Measurements from ENCODE around the gene DLK2. TPM values are rescaled to one million over a fixed set of nuclear protein-coding genes. Genes with fewer than 3 reads are reported as not detected.
A peak's percentile ranks its signal among the peaks of the same experiment; 100 is the strongest.
"Not testable (repeated sequence)": the region's sequence is repeated elsewhere in the genome, so short reads cannot be mapped to it uniquely, and the experiment has no call there.

DLK2 gene
- total RNA-seq, 8 experiments from 2014 or later = 1.5 to 6.5 (median 5.0) TPM

DNA sequence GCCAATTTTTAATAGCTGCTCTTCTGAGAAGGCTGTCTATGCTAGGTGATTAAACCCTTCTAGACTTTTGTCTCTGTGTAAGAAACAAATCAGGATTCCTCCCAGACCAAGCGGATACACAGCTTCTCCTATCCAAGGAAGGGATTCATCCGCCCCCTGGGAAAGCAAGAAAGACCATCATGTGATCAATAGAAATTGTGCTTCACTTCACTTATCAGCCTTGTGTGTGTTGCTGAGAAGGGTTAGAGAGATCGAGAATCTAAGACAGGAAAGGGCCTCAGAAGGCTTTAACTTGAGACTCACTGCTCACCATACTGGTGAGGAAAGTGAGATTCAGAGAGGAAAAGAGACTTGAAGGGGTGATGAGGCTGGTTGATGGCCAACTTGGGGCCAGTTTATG, 26.5 kb downstream of the DLK2 start:
- Histone ChIP-seq H3K27ac (no peak overlapping the region), H3K4me3 (peak overlapping the region; percentile 49 to 76 (median 57)), H3K4me1 (replicated peaks in 1 of 2) (peaks cover 12 to 13% of the 10 kb centered on the region in 2 donors)
- in situ Hi-C loops (cut with MboI; ENCODE audit: low pct_unique_long_range_greater_than_20kb in 2 of 9, low sequenced_read_pairs in 9 of 9, unreplicated experiment in 9 of 9) = loop anchor here in 1 of 9 experiments (25.0 kb wide), 1 partner anchor 167 kb away; no protein-coding TSS in a partner anchor
- ATAC-seq (replicated peaks in 6 of 8) = no peak
- 52 to 100% (median 79%) methylated on average over 1 to 3 of the region's 3 CpGs; no CpG with 5 or more reads in 4 of the 10 experiments for WGBS, 10 experiments

DNA sequence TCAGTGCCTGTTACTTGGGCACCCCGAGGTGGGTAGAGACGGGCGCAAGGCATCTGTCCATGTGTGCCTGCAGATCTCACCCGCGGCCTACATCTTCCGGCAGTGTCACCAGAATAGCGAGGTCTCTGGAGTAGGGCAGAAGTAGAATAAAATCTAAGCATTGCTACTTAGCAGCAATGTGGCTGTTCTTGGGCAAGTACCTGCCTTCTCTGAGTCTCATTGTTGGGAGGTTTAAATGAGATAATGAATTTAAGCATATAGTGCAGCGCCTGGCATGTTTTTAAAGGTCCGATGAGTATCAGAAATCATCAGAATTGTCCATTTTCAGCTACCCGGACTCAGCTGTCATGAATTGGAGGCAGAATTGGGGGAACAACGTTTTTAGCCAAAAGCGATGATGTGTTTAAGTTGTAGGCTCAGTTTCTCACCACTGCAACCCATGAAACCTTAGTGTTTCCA, 27.2 kb downstream of the DLK2 start:
- Histone ChIP-seq H3K4me1 (replicated peaks in 1 of 2) (peaks cover 12 to 13% of the 10 kb centered on the region in 2 donors), H3K27ac (peak overlapping the region; percentile 79 to 90), H3K4me3 (peak overlapping the region; percentile 49 to 76 (median 57))
- ATAC-seq (replicated peaks in 6 of 8) = peak in 2 of 8 experiments; percentile 21 to 31
- WGBS, 10 experiments = 0 to 25% (median 13%) methylated on average over 3 to 11 of the region's 12 CpGs; no CpG with 5 or more reads in 3 of the 10 experiments
- in situ Hi-C loops (cut with MboI; ENCODE audit: low pct_unique_long_range_greater_than_20kb in 2 of 9, low sequenced_read_pairs in 9 of 9, unreplicated experiment in 9 of 9) = loop anchor here in 1 of 9 experiments (25.0 kb wide), 1 partner anchor 166 kb away; no protein-coding TSS in a partner anchor

DNA sequence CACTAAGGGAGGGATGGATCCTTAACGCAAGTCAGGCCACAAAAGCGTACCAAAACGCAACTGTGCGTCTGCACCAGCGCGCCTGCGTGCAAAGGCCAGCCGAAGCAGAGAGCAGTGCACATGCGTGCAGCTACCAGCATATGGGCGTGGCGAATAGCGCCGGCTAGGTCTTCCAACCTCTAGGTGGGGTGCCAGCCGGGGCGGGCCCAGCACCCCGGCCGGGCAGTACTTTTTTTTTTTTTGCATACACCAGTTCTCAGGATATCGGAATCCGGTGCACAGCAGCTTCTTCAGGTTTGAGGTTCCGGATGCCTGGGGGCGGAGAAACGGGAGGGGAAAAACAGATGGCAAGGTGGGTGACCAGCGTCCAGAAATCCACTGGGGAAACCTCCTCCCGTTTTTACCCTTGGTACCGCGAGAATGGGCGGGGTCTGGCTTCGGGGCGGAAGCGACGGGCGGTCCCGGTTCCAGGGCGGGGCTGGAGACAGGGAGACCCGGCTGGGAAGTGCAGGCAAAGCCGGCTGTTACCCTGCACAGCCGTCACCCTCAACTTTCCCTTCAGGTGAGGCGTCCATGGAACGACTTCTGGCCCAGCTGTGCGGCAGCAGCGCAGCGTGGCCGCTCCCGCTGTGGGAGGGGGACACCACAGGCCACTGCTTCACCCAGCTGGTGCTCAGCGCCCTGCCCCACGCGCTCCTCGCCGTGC, 27.8 kb downstream of the DLK2 start, which contains the start of gene ABCC10:
ABCC10 (plus strand) TSS at position 136 of the 706 bp plus-strand sequence; CDS start at position 574, 438 bp downstream.
- Histone ChIP-seq H3K4me3 (peak within 1 kb of the TSS; percentile 49 to 76 (median 57)), H3K4me1 (replicated peaks in 1 of 2) (peaks cover 12 to 13% of the 10 kb centered on the region in 2 donors), H3K27ac (peak within 1 kb of the TSS; percentile 79 to 90)
- in situ Hi-C loops (cut with MboI; ENCODE audit: low pct_unique_long_range_greater_than_20kb in 2 of 9, low sequenced_read_pairs in 9 of 9, unreplicated experiment in 9 of 9) = loop anchor here in 1 of 9 experiments (25.0 kb wide), 1 partner anchor 165 kb away; no protein-coding TSS in a partner anchor
- 0 to 4% (median 0%) methylated on average over 2 to 16 of the region's 49 CpGs; no CpG with 5 or more reads in 1 of the 10 experiments for WGBS, 10 experiments
- peak; percentile 87 to 95 (median 93) for ATAC-seq (replicated peaks in 6 of 8)

DNA sequence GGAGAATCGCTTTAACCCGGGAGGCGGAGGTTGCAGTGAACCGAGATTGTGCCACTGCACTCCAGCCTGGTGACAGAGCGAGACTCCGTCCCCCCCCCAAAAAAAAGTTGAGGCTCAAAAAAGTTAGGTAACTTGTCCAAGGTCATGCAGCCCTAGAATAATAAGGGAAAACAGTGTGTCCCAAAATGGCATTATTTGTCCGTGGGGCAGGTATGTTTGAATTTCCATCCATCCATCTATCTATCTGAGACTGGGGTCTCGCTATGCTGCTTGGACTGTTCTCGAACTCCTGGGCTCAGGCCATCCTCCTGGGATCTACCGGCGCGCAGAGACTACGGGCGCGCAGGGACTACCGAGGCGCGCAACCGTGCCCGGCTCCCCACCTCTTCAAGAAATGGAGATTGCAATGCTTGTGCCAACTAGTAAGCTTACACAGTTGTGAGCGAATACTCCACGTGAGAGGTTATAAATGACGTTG, 28.4 kb downstream of the DLK2 start:
- H3K4me1 ChIP-seq (replicated peaks in 1 of 2) = peaks cover 12 to 13% of the 10 kb centered on the region in 2 donors
- in situ Hi-C loops (cut with MboI; ENCODE audit: low pct_unique_long_range_greater_than_20kb in 2 of 9, low sequenced_read_pairs in 9 of 9, unreplicated experiment in 9 of 9) = loop anchor here in 1 of 9 experiments (25.0 kb wide), 1 partner anchor 165 kb away; no protein-coding TSS in a partner anchor
- ATAC-seq (replicated peaks in 6 of 8) = no peak
- H3K27ac ChIP-seq = peak overlapping the region; percentile 79 to 90
- H3K4me3 ChIP-seq = peak overlapping the region; percentile 49 to 76 (median 57)
- 17 to 100% (median 90%) methylated on average over 1 to 18 of the region's 23 CpGs; no CpG with 5 or more reads in 3 of the 10 experiments for WGBS, 10 experiments

DNA sequence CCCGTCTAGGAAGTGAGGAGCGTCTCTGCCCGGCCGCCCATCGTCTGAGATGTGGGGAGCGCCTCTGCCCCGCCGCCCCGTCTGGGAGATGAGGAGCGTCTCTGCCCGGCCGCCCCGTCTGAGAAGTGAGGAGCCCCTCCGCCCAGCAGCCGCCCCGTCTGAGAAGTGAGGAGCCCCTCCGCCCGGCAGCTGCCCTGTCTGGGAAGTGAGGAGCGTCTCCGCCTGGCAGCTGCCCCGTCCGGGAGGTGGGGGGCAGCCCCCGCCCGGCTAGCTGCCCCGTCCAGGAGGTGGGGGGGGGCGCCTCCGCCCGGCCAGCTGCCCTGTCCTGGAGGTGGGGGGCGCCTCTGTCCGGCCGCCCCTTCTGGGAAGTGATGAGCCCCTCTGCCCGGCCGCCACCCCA, 30.3 kb downstream of the DLK2 start:
- ATAC-seq (replicated peaks in 6 of 8); H3K27ac ChIP-seq; H3K4me3 ChIP-seq: not testable (repeated sequence)
- in situ Hi-C loops (cut with MboI; ENCODE audit: low pct_unique_long_range_greater_than_20kb in 2 of 9, low sequenced_read_pairs in 9 of 9, unreplicated experiment in 9 of 9) = loop anchor here in 1 of 9 experiments (25.0 kb wide), 1 partner anchor 163 kb away; no protein-coding TSS in a partner anchor
- no CpG with 5 or more reads among the region's 33 CpGs for WGBS, 10 experiments
- H3K4me1 ChIP-seq (replicated peaks in 1 of 2) = peaks cover 12 to 13% of the 10 kb centered on the region in 2 donors

DNA sequence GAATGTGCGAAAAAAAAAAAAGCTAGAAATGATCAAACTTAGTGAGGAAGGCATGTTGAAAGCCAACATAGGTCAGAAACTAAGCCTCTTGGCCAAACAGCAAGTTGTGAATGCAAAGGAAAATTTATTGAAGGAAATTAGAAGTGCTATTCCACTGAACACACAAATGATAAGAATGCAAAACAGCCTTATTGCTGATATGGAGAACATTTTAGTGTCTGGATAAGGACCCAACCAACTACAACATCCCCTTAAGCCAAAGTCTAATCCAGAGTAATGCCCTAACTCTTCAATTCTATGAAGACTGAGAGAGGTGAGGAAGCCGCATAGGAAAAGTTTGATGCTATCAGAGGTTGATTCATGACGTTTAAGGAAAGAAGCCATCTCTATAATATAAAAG, 33.5 kb downstream of the DLK2 start:
- 70 to 97% (median 80%) methylated on average over 1 to 3 of the region's 3 CpGs for WGBS, 10 experiments
- in situ Hi-C loops (cut with MboI; ENCODE audit: low pct_unique_long_range_greater_than_20kb in 2 of 9, low sequenced_read_pairs in 9 of 9, unreplicated experiment in 9 of 9) = no loop called here
- no peak for ATAC-seq (replicated peaks in 6 of 8)
- H3K4me1 ChIP-seq (replicated peaks in 1 of 2) = peaks cover 0 to under 1% of the 10 kb centered on the region in 2 donors
- no peak overlapping the region for H3K27ac ChIP-seq
- no peak overlapping the region for H3K4me3 ChIP-seq

DNA sequence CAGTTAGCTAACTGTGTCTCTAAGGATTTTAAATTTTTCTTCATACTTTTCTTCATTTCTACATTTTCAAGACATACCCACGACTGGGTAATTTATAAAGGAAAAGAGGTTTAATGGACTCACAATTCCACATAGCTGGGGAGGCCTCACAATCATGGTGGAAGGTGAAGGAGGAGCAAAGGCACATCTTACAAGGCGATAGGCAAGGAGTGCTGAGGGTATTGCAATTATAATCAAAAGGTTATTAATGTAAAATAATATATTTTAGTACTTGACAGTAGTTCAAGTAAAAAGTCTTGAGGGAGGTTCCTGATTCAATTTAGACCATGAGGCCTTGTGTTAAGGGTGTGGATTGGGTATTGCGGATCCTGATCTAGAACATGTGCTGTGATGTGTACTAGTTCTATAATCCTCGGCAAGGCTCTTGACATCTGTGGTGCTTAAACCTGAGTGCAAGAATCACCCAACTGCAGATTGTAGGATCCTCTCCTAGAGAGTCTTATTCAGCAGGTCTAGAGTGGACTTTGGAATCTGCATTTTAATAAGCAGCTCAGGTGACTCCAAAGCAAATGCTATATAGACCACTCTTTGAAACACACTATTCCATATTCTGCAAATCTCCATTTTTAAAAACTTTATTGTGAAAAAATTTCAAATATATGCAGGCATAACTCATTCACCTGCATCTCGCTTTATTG, 35.2 kb downstream of the DLK2 start:
- in situ Hi-C loops (cut with MboI; ENCODE audit: low pct_unique_long_range_greater_than_20kb in 2 of 9, low sequenced_read_pairs in 9 of 9, unreplicated experiment in 9 of 9) = no loop called here
- 47 to 100% (median 52%) methylated on average over 1 to 5 of the region's 5 CpGs; no CpG with 5 or more reads in 2 of the 10 experiments for WGBS, 10 experiments

DNA sequence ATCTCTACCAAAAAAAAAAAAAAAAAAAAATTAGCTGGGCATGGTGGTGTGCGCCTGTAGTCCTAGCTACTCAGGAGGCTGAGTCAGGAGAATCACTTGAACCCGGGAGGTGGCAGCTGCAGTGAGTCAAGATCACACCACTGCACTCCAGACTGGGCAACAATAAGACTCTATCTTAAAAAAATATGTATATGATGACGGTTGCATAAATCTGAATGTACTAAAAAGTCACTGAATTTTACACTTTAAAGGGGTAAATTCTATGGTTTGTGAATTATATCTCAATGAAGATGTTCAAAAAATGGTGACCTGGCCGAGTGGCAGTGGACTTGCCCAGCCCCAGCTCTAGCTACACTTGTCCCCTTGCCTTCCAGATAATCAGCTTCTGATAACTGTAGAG, 38.4 kb downstream of the DLK2 start:
- 14 to 97% (median 70%) methylated on average over 1 to 4 of the region's 4 CpGs for WGBS, 10 experiments
- Histone ChIP-seq H3K4me1 (replicated peaks in 1 of 2) (no peaks in the 10 kb centered on the region), H3K27ac (no peak overlapping the region), H3K4me3 (no peak overlapping the region)
- ATAC-seq (replicated peaks in 6 of 8) = no peak
- in situ Hi-C loops (cut with MboI; ENCODE audit: low pct_unique_long_range_greater_than_20kb in 2 of 9, low sequenced_read_pairs in 9 of 9, unreplicated experiment in 9 of 9) = no loop called here

More for the DNA sequence above, 35.2 kb downstream of the DLK2 start:
- Histone ChIP-seq H3K4me1 (replicated peaks in 1 of 2) (no peaks in the 10 kb centered on the region), H3K27ac (no peak overlapping the region), H3K4me3 (no peak overlapping the region)
- ATAC-seq (replicated peaks in 6 of 8) = no peak

DNA sequence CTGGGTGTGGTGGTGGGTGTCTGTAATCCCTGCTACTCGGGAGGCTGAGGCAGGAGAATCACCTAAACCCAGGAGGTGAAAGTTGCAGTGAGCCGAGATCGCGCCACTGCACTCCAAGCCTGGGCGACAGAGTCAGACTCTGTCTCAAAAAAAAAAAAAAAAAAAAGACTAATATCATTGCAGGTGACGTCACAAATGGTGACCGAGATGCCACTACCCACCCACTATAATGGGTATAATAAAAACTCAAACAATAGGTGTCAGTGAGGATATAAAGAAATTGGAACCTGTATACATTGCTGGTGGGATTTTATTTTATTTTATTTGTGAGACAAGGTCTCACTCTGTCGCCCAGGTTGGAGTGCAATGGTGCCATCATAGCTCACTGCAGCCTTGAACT, 40.1 kb downstream of the DLK2 start:
- ATAC-seq (replicated peaks in 6 of 8); H3K27ac ChIP-seq; in situ Hi-C loops (cut with MboI; ENCODE audit: low pct_unique_long_range_greater_than_20kb in 2 of 9, low sequenced_read_pairs in 9 of 9, unreplicated experiment in 9 of 9); H3K4me3 ChIP-seq; H3K4me1 ChIP-seq (replicated peaks in 1 of 2): not testable (repeated sequence)
- 20 to 94% (median 74%) methylated on average over 1 to 6 of the region's 8 CpGs; no CpG with 5 or more reads in 1 of the 10 experiments for WGBS, 10 experiments

DNA sequence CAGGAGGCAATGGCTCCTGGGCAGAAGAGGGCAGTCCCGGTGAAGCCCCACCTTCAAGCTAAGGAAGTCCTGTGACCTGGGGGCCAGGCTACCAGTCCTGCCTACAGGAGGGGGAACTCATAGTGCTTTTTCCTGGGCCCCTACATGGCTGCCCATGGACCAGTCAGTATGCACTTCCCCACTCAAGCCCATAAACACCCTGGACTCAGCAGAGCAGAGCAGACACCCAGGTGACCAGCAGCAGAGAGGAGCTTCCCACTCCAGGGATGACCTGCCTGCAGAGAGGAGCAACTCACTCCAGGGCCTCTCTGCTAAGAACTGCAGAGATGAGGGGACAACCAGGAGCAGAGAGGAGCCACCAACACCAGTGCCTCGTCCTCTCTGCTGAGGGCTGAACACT, 42.3 kb downstream of the DLK2 start:
- Histone ChIP-seq H3K27ac (no peak overlapping the region), H3K4me1 (replicated peaks in 1 of 2) (no peaks in the 10 kb centered on the region), H3K4me3 (no peak overlapping the region)
- ATAC-seq (replicated peaks in 6 of 8) = no peak
- WGBS, 10 experiments = 0 to 80% (median 60%) methylated on average over 1 of the region's 2 CpGs; no CpG with 5 or more reads in 5 of the 10 experiments
- in situ Hi-C loops (cut with MboI; ENCODE audit: low pct_unique_long_range_greater_than_20kb in 2 of 9, low sequenced_read_pairs in 9 of 9, unreplicated experiment in 9 of 9) = no loop called here

DNA sequence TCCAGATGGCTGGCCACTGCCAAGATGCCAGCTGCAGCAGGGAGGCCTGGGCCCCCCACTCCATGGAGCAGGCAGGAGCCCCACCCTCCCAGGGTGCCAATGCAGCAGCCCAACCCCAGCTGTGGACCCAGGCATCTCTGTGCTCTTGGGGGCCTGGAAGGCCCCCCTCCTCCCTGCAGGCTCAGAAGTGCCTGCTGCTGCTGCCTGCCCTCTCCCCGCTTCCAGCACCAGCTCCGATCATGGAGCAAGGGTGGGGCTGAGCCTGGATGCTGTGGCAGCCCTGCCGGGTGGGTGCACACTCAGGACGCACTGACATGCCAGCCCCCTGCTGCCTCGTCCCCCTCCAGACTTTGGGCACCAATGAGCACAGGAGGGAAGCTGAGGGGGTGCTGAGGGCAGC, 42.8 kb downstream of the DLK2 start:
- H3K4me3 ChIP-seq = no peak overlapping the region
- no peak for ATAC-seq (replicated peaks in 6 of 8)
- H3K27ac ChIP-seq = no peak overlapping the region
- in situ Hi-C loops (cut with MboI; ENCODE audit: low pct_unique_long_range_greater_than_20kb in 2 of 9, low sequenced_read_pairs in 9 of 9, unreplicated experiment in 9 of 9) = no loop called here
- WGBS, 10 experiments = 80% methylated on average over 1 of the region's 5 CpGs; no CpG with 5 or more reads in 9 of the 10 experiments
- H3K4me1 ChIP-seq (replicated peaks in 1 of 2) = no peaks in the 10 kb centered on the region

DNA sequence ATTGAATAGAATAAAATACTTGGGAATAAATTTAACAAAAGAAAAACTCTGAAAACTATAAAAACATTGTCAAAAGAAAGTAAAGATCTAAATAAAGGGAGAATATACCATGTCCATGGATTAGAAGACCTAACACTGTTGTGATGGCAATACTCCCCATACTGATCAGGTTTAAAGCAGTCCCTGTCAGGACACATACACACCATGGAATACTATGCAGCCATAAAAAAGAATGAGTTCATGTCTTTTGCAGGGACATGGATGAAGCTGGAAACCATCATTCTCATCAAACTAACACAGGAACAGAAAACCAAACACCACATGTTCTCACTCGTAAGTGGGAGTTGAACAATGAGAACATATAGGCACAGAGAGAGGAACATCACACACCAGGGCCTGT, 44.6 kb downstream of the DLK2 start:
- 80 to 100% methylated on average over 1 of the region's 1 CpG; no CpG with 5 or more reads in 8 of the 10 experiments for WGBS, 10 experiments
- H3K4me1 ChIP-seq (replicated peaks in 1 of 2); H3K27ac ChIP-seq; ATAC-seq (replicated peaks in 6 of 8); in situ Hi-C loops (cut with MboI; ENCODE audit: low pct_unique_long_range_greater_than_20kb in 2 of 9, low sequenced_read_pairs in 9 of 9, unreplicated experiment in 9 of 9); H3K4me3 ChIP-seq: not testable (repeated sequence)

DNA sequence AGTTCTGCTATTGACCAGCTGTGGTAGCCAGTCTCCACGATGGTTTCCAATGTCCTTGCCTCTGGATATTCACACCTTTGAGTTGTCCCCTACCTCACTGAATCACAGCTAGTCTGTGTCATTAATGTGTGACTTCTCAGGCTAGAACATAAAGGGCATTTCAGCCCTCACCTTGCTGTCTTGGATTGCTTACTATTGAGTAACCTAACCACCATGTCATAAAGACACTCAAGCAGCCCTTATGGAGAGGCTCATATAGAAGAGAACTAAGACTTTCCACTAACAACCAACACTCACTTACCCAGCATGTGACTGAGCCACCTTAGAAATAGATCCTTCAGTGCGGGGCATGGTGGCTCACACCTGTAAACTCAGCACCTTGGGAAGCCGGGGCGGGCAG, 47.1 kb downstream of the DLK2 start:
- Histone ChIP-seq H3K4me1 (replicated peaks in 1 of 2) (no peaks in the 10 kb centered on the region), H3K27ac (no peak overlapping the region), H3K4me3 (no peak overlapping the region)
- 31 to 100% (median 71%) methylated on average over 1 to 4 of the region's 4 CpGs; no CpG with 5 or more reads in 1 of the 10 experiments for WGBS, 10 experiments
- ATAC-seq (replicated peaks in 6 of 8) = no peak
- in situ Hi-C loops (cut with MboI; ENCODE audit: low pct_unique_long_range_greater_than_20kb in 2 of 9, low sequenced_read_pairs in 9 of 9, unreplicated experiment in 9 of 9) = no loop called here

Measured in motor neuron (in vitro differentiated cells).